HL-60 (cell line): ENCODE measurements around the gene TMEM204.

ENCODE experiments used
- DNase-seq, 2 experiments: peaks; one replicate each; pipeline ENCODE4 v3.0.0-alpha.2; 2010 to 2020; ENCODE audit warnings: low read depth in 1 of 2, low spot score in 1 of 2
- H3K27ac ChIP-seq: fragments of 250-450 bp; sonication (Bioruptor Pico); replicated peaks from 2 replicates; pipeline ENCODE4 v1.5.1; 2020; ENCODE audit warnings: mild to moderate bottlenecking, moderate library complexity
- H3K27me3 ChIP-seq: fragments of 250-450 bp; sonication (Bioruptor Pico); 2 replicates; pipeline ENCODE4 v1.5.1; 2021; ENCODE audit warnings: mild to moderate bottlenecking, moderate library complexity; ENCODE audit not compliant: insufficient read depth, poor library complexity, severe bottlenecking
- H3K4me3 ChIP-seq: replicated peaks from 2 replicates; pipeline ENCODE4 v1.5.1; 2011; ENCODE audit warnings: mild to moderate bottlenecking, control low read depth, low read length; ENCODE audit not compliant: insufficient read depth
- CTCF ChIP-seq: IDR thresholded peaks from one replicate; pipeline ENCODE4 v1.5.1; 2011; ENCODE audit warnings: low read length, control low read depth, inconsistent platforms; ENCODE audit not compliant: insufficient read depth
- GABPA ChIP-seq: IDR thresholded peaks from 2 replicates; pipeline ENCODE4 v1.6.1; 2012; ENCODE audit warnings: low read depth
- POLR2AphosphoS5 ChIP-seq: IDR thresholded peaks from 2 replicates; pipeline ENCODE4 v1.6.1; 2012; ENCODE audit warnings: low read depth
- REST ChIP-seq: IDR thresholded peaks from 2 replicates; pipeline ENCODE4 v1.6.1; 2012; ENCODE audit warnings: low read depth; ENCODE audit not compliant: insufficient replicate concordance
- SPI1 ChIP-seq: IDR thresholded peaks from 2 replicates; pipeline ENCODE4 v1.6.1; 2012; ENCODE audit warnings: low read depth, mild to moderate bottlenecking, borderline replicate concordance

TMEM204 gene

GRCh38 chr16:1564325-1564724 is 30.9 kb downstream of the TMEM204 start:
- H3K4me3 ChIP-seq = no peak overlapping the region
- peak in 1 of 2 experiments; percentile 6 for DNase-seq
- no peak overlapping the region for H3K27ac ChIP-seq
- TF ChIP-seq POLR2AphosphoS5 (no peak), CTCF (no peak), GABPA (no peak), REST (no peak), SPI1 (no peak)
- H3K27me3 ChIP-seq = no peaks in the 10 kb centered on the region

GRCh38 chr16:1565083-1565805 is 31.8 kb downstream of the TMEM204 start:
- no peaks in the 10 kb centered on the region for H3K27me3 ChIP-seq
- no peak for DNase-seq
- no peak overlapping the region for H3K4me3 ChIP-seq
- TF ChIP-seq CTCF = no peak
- TF ChIP-seq REST = no peak
- TF ChIP-seq GABPA = no peak
- TF ChIP-seq SPI1 = no peak
- TF ChIP-seq POLR2AphosphoS5 = no peak
- no peak overlapping the region for H3K27ac ChIP-seq

GRCh38 chr16:1567988-1568387 is 34.5 kb downstream of the TMEM204 start:
- no peak overlapping the region for H3K27ac ChIP-seq
- H3K4me3 ChIP-seq = no peak overlapping the region
- DNase-seq = no peak
- no peaks in the 10 kb centered on the region for H3K27me3 ChIP-seq
- TF ChIP-seq REST = no peak
- TF ChIP-seq GABPA = no peak
- TF ChIP-seq SPI1 = no peak
- TF ChIP-seq POLR2AphosphoS5 = no peak
- TF ChIP-seq CTCF = no peak
